Neuronal stem cell (in vitro differentiated cells): Measurements from ENCODE around the gene HNRNPA2B1.

ENCODE experiments used
- DNase-seq: peaks from one replicate; pipeline ENCODE4 v3.0.0-alpha.2; 2013; ENCODE audit warnings: low spot score
- H2AFZ ChIP-seq: one replicate; pipeline ENCODE4 v1.6.1; 2013; ENCODE audit warnings: mild to moderate bottlenecking, low read length, inconsistent platforms
- H2AK5ac ChIP-seq: 2 replicates; pipeline ENCODE4 v1.6.1; 2013; ENCODE audit warnings: low read depth, mild to moderate bottlenecking, inconsistent platforms, low read length, moderate library complexity, mixed read lengths
- H2BK120ac ChIP-seq: 2 replicates; pipeline ENCODE4 v1.6.1; 2013; ENCODE audit warnings: low read depth, mild to moderate bottlenecking, inconsistent platforms, low read length, moderate library complexity, mixed read lengths
- H2BK12ac ChIP-seq: one replicate; pipeline ENCODE4 v1.6.1; 2013; ENCODE audit warnings: low read length, inconsistent platforms
- H2BK15ac ChIP-seq: 2 replicates; pipeline ENCODE4 v1.6.1; 2013; ENCODE audit warnings: mild to moderate bottlenecking, low read length, inconsistent platforms, mixed read lengths
- H2BK5ac ChIP-seq: one replicate; pipeline ENCODE4 v1.6.1; 2013; ENCODE audit warnings: inconsistent platforms, mild to moderate bottlenecking, low read length, moderate library complexity
- H3K14ac ChIP-seq: one replicate; pipeline ENCODE4 v1.6.1; 2013; ENCODE audit warnings: low read length, inconsistent platforms
- H3K18ac ChIP-seq: 2 replicates; pipeline ENCODE4 v1.6.1; 2013; ENCODE audit warnings: low read length, inconsistent platforms
- H3K23ac ChIP-seq: 2 replicates; pipeline ENCODE4 v1.6.1; 2013; ENCODE audit warnings: low read depth, mild to moderate bottlenecking, mixed read lengths, low read length, inconsistent platforms; ENCODE audit not compliant: poor library complexity
- H3K27ac ChIP-seq: replicated peaks from 3 replicates; pipeline ENCODE4 v1.5.1; 2013; ENCODE audit warnings: low read length, inconsistent platforms
- H3K27me3 ChIP-seq, 3 experiments: 2 replicates each; pipeline ENCODE4 v1.6.1; 2013; ENCODE audit warnings: low read length in 3 of 3, mild to moderate bottlenecking in 2 of 3, inconsistent platforms in 1 of 3, low read depth in 1 of 3, mixed read lengths in 1 of 3, moderate library complexity in 1 of 3; ENCODE audit not compliant: control insufficient read depth in 3 of 3, insufficient read depth in 3 of 3
- H3K36me3 ChIP-seq, 2 donors: replicated peaks in 1 of 2; 2 replicates each; pipeline ENCODE4 v1.6.1; 2013; ENCODE audit warnings: low read length in 2 of 2; ENCODE audit not compliant: control insufficient read depth in 2 of 2, insufficient read depth in 2 of 2
- H3K4ac ChIP-seq: 2 replicates; pipeline ENCODE4 v1.6.1; 2013; ENCODE audit warnings: inconsistent platforms, mild to moderate bottlenecking, low read length, moderate library complexity
- H3K4me1 ChIP-seq, 2 donors: 1 replicate in 1 of 2; 2 replicates in 1 of 2; pipeline ENCODE4 v1.6.1; 2013; ENCODE audit warnings: low read length in 2 of 2, low read depth in 1 of 2; ENCODE audit not compliant: control insufficient read depth in 2 of 2, insufficient read depth in 1 of 2
- H3K4me2 ChIP-seq: one replicate; pipeline ENCODE4 v1.6.1; 2013; ENCODE audit warnings: mild to moderate bottlenecking, low read length, inconsistent platforms; ENCODE audit not compliant: insufficient read depth, poor library complexity, severe bottlenecking
- H3K4me3 ChIP-seq, 2 donors: 2 replicates each; pipeline ENCODE4 v1.5.1; 2013; ENCODE audit warnings: low read length in 2 of 2, mild to moderate bottlenecking in 2 of 2, inconsistent platforms in 1 of 2, moderate library complexity in 1 of 2
- H3K79me1 ChIP-seq: one replicate; pipeline ENCODE4 v1.6.1; 2013; ENCODE audit warnings: low read depth, mild to moderate bottlenecking, inconsistent platforms, low read length, moderate library complexity
- H3K9ac ChIP-seq: one replicate; pipeline ENCODE4 v1.6.1; 2013; ENCODE audit warnings: mild to moderate bottlenecking, low read depth, low read length, inconsistent platforms; ENCODE audit not compliant: poor library complexity
- H3K9me3 ChIP-seq, 2 donors: replicated peaks in 1 of 2; 2 replicates each; pipeline versions ENCODE3 to v1.6.1; 2013; ENCODE audit warnings: low read length in 2 of 2, mild to moderate bottlenecking in 2 of 2, inconsistent platforms in 1 of 2, low read depth in 1 of 2, mixed read lengths in 1 of 2, moderate library complexity in 1 of 2; ENCODE audit not compliant: control insufficient read depth in 2 of 2, insufficient read depth in 1 of 2
- H4K8ac ChIP-seq: one replicate; pipeline ENCODE4 v1.6.1; 2013; ENCODE audit warnings: low read depth, mild to moderate bottlenecking, inconsistent platforms, low read length, moderate library complexity
- H4K91ac ChIP-seq: one replicate; pipeline ENCODE4 v1.6.1; 2013; ENCODE audit warnings: low read length, low read depth, mild to moderate bottlenecking, inconsistent platforms; ENCODE audit not compliant: poor library complexity
- WGBS, 2 donors: extraction: QIAGEN DNeasy Blood & Tissue Kit; methylation state at CpG; one replicate each; pipeline ENCODE4 v1.1.7; 2013; ENCODE audit warnings: missing lambda C conversion rate in 2 of 2, mixed read lengths in 1 of 2; ENCODE audit not compliant: insufficient read length in 2 of 2, insufficient replicate concordance in 1 of 2; ENCODE audit errors: extremely low coverage in 2 of 2; 5-methylcytosine and 5-hydroxymethylcytosine counted together

HNRNPA2B1 gene

GRCh38 chr7:26155531-26156375 is 44.8 kb downstream of the HNRNPA2B1 start:
- Histone ChIP-seq H3K79me1 (no peaks in the 10 kb centered on the region), H3K23ac (no peak overlapping the region), H4K91ac (no peak overlapping the region), H3K36me3 (no peaks in the 10 kb centered on the region), H3K4ac (no peak overlapping the region), H2BK12ac (no peak overlapping the region), H3K9me3 (peaks cover 2 to 8% of the 10 kb centered on the region in 2 donors), H2BK5ac (no peak overlapping the region), H2BK15ac (no peak overlapping the region), H3K14ac (no peak overlapping the region), H3K27ac (no peak overlapping the region), H3K18ac (no peak overlapping the region), H2BK120ac (no peak overlapping the region), H4K8ac (no peak overlapping the region), H3K27me3 (peaks cover 9 to 41% (median 28%) of the 10 kb centered on the region in 3 experiments), H3K4me2 (no peak overlapping the region), H3K4me1 (peaks cover 7 to 11% of the 10 kb centered on the region in 2 donors), H2AFZ (no peak overlapping the region), H3K4me3 (no peak overlapping the region), H2AK5ac (no peak overlapping the region), H3K9ac (no peak overlapping the region)
- no CpG with 5 or more reads among the region's 8 CpGs for WGBS, 2 donors
- DNase-seq, result no peak

GRCh38 chr7:26153823-26154783 is 46.4 kb downstream of the HNRNPA2B1 start:
- H3K14ac ChIP-seq, result no peak overlapping the region
- no peaks in the 10 kb centered on the region for H3K79me1 ChIP-seq
- no peak overlapping the region for H2BK15ac ChIP-seq
- H3K18ac ChIP-seq, result no peak overlapping the region
- no peaks in the 10 kb centered on the region for H3K36me3 ChIP-seq
- no peak overlapping the region for H3K9ac ChIP-seq
- no peak overlapping the region for H3K4ac ChIP-seq
- H3K27ac ChIP-seq, result no peak overlapping the region
- H4K8ac ChIP-seq, result no peak overlapping the region
- peaks cover 2 to 8% of the 10 kb centered on the region in 2 donors for H3K9me3 ChIP-seq
- peaks cover 4 to 11% of the 10 kb centered on the region in 2 donors for H3K4me1 ChIP-seq
- no peak overlapping the region for H2AFZ ChIP-seq
- no CpG with 5 or more reads among the region's 15 CpGs for WGBS, 2 donors
- H2BK5ac ChIP-seq, result no peak overlapping the region
- no peak overlapping the region for H2BK12ac ChIP-seq
- H3K4me2 ChIP-seq, result no peak overlapping the region
- H2AK5ac ChIP-seq, result peak overlapping the region; percentile 60
- no peak for DNase-seq
- no peak overlapping the region for H3K23ac ChIP-seq
- no peak overlapping the region for H4K91ac ChIP-seq
- H3K27me3 ChIP-seq, result peaks cover 9 to 57% (median 28%) of the 10 kb centered on the region in 3 experiments
- H3K4me3 ChIP-seq, result no peak overlapping the region
- H2BK120ac ChIP-seq, result no peak overlapping the region

GRCh38 chr7:26153241-26153822 is 47.2 kb downstream of the HNRNPA2B1 start:
- no peak overlapping the region for H3K14ac ChIP-seq
- no peak for DNase-seq
- H3K4me3 ChIP-seq, result peak overlapping the region in 1 of 2 donors; percentile 88
- no peak overlapping the region for H2AK5ac ChIP-seq
- no peak overlapping the region for H3K27ac ChIP-seq
- H3K4me1 ChIP-seq, result peaks cover 0 to 11% of the 10 kb centered on the region in 2 donors
- no peaks in the 10 kb centered on the region for H3K79me1 ChIP-seq
- no peak overlapping the region for H3K4ac ChIP-seq
- no peak overlapping the region for H2BK120ac ChIP-seq
- peak overlapping the region; percentile 31 for H2BK15ac ChIP-seq
- peak overlapping the region; percentile 9 for H3K9ac ChIP-seq
- peaks cover 9 to 57% (median 28%) of the 10 kb centered on the region in 3 experiments for H3K27me3 ChIP-seq
- WGBS, 2 donors, result no CpG with 5 or more reads among the region's 18 CpGs
- H2BK5ac ChIP-seq, result no peak overlapping the region
- H2BK12ac ChIP-seq, result no peak overlapping the region
- H3K23ac ChIP-seq, result peak overlapping the region; percentile 12
- H4K8ac ChIP-seq, result no peak overlapping the region
- H3K36me3 ChIP-seq, result no peaks in the 10 kb centered on the region
- peak overlapping the region; percentile 95 for H2AFZ ChIP-seq
- no peak overlapping the region for H4K91ac ChIP-seq
- H3K18ac ChIP-seq, result peak overlapping the region; percentile 44
- H3K9me3 ChIP-seq, result peaks cover 2 to 8% of the 10 kb centered on the region in 2 donors
- H3K4me2 ChIP-seq, result peak overlapping the region; percentile 95
